HCT116 (cell line): ENCODE measurements around the gene TMEM205. TPM values are rescaled to one million over a fixed set of nuclear protein-coding genes. Genes with fewer than 3 reads are reported as not detected.

ENCODE experiments used
- ATAC-seq: fragments of 200-7000 bp; cut with Tn5 transposase; 2 replicates; pipeline ENCODE4 v1.9.1; 2020; ENCODE audit warnings: mild to moderate bottlenecking, moderate library complexity
- BruUV-seq: library from RNA; stranded (reverse); fragments of 400-500 nt; replicated peaks from 2 replicates; lab custom pipeline; 2021; lab: Mats Ljungman, UMichigan
- CTCF ChIA-PET: fragments of 300-600 bp; sonication (Branson Sonifier 250); formaldehyde crosslinking; loops from one replicate; lab custom pipeline; 2021; ENCODE audit warnings: antibody characterized with exemption; lab: Charles Lee
- POLR2A ChIA-PET: fragments of 300-600, 350-600 bp; sonication (Branson Sonifier 250); formaldehyde crosslinking; loops from one replicate; lab custom pipeline; 2021; ENCODE audit warnings: antibody characterized with exemption; lab: Charles Lee
- RAD21 ChIA-PET, 2 experiments: fragments of 300-600 bp; sonication (Branson Sonifier 250); formaldehyde crosslinking; loops; one replicate each; lab custom pipeline; 2023; ENCODE audit warnings: low total read pairs in 2 of 2; ENCODE audit not compliant: uncharacterized antibody in 2 of 2, unreplicated experiment in 2 of 2, low non-redundant PET in 1 of 2; lab: Charles Lee
- DNase-seq: peaks from one replicate; pipeline ENCODE4 v3.0.0-alpha.2; 2010; ENCODE audit warnings: low read depth, low spot score
- H2AFZ ChIP-seq: fragments of 200-600 bp; shearing (Covaris generic), sonication (generic); 2 replicates; pipeline ENCODE4 v1.6.1; 2017; ENCODE audit warnings: low read depth, mixed run types, mixed read lengths, antibody characterized with exemption, low read length; ENCODE audit not compliant: poor library complexity, severe bottlenecking
- H3K27ac ChIP-seq: 2 replicates; pipeline ENCODE4 v1.5.1; 2012; ENCODE audit warnings: low read depth, low read length
- H3K27me3 ChIP-seq: fragments of 200-600 bp; sonication (generic); 2 replicates; pipeline ENCODE4 v1.6.1; 2016; ENCODE audit warnings: mixed run types, low read length, mixed read lengths; ENCODE audit not compliant: insufficient read depth
- H3K36me3 ChIP-seq, 2 experiments: fragments of 200-500 bp in 1 of 2; fragments of 200-600 bp in 1 of 2; sonication (Bioruptor generic) in 1 of 2; sonication (generic) in 1 of 2; 2 replicates each; pipeline versions ENCODE4 v1.5.1 to v1.6.1; 2014 to 2016; ENCODE audit warnings: low read length in 2 of 2, inconsistent platforms in 1 of 2, mixed read lengths in 1 of 2, mixed run types in 1 of 2; ENCODE audit not compliant: insufficient read depth in 2 of 2, control insufficient read depth in 1 of 2
- H3K4me1 ChIP-seq, 2 experiments: fragments of 200-600 bp in 1 of 2; sonication (generic) in 1 of 2; 2 replicates each; pipeline versions ENCODE4 v1.5.1 to v1.6.1; 2012 to 2017; ENCODE audit warnings: low read length in 2 of 2, inconsistent platforms in 1 of 2, mild to moderate bottlenecking in 1 of 2, mixed read lengths in 1 of 2, mixed run types in 1 of 2, moderate library complexity in 1 of 2; ENCODE audit not compliant: insufficient read depth in 2 of 2, control insufficient read depth in 1 of 2
- H3K4me2 ChIP-seq: fragments of 200-600 bp; sonication (generic); 2 replicates; pipeline ENCODE4 v1.6.1; 2017; ENCODE audit warnings: mixed run types, low read length, mixed read lengths
- H3K4me3 ChIP-seq, 2 experiments: fragments of 200-600 bp in 1 of 2; sonication (generic) in 1 of 2; replicated peaks in 1 of 2; 2 replicates each; pipeline ENCODE4 v1.5.1; 2011 to 2016; ENCODE audit warnings: low read length in 2 of 2, control low read depth in 1 of 2, low read depth in 1 of 2, mild to moderate bottlenecking in 1 of 2, mixed read lengths in 1 of 2, mixed run types in 1 of 2
- H3K79me2 ChIP-seq: fragments of 200-600 bp; sonication (generic); 2 replicates; pipeline ENCODE4 v1.6.1; 2017; ENCODE audit warnings: mild to moderate bottlenecking, mixed run types, low read length, moderate library complexity, mixed read lengths; ENCODE audit not compliant: insufficient read depth
- H3K9ac ChIP-seq: fragments of 200-600 bp; sonication (generic); 2 replicates; pipeline ENCODE4 v1.6.1; 2016; ENCODE audit warnings: low read length, mixed read lengths
- H3K9me2 ChIP-seq: fragments of 200-600 bp; sonication (generic), shearing (Covaris generic); 2 replicates; pipeline ENCODE4 v1.6.1; 2017; ENCODE audit warnings: mixed run types, mild to moderate bottlenecking, moderate library complexity; ENCODE audit not compliant: insufficient read depth
- H3K9me3 ChIP-seq, 2 experiments: fragments of 200-500 bp in 1 of 2; fragments of 200-600 bp in 1 of 2; sonication (Bioruptor generic) in 1 of 2; sonication (generic) in 1 of 2; 2 replicates each; pipeline ENCODE4 v1.6.1; 2014 to 2017; ENCODE audit warnings: low read length in 2 of 2, mixed read lengths in 2 of 2, inconsistent platforms in 1 of 2, low read depth in 1 of 2, mild to moderate bottlenecking in 1 of 2, mixed run types in 1 of 2, moderate library complexity in 1 of 2; ENCODE audit not compliant: control insufficient read depth in 1 of 2, insufficient read depth in 1 of 2
- H4K20me1 ChIP-seq: fragments of 200-600 bp; sonication (generic), shearing (Covaris generic); 2 replicates; pipeline ENCODE4 v1.6.1; 2017; ENCODE audit warnings: mixed run types, mild to moderate bottlenecking, moderate library complexity; ENCODE audit not compliant: insufficient read depth
- ATF3 ChIP-seq: IDR thresholded peaks from 2 replicates; pipeline ENCODE4 v1.6.1; 2012
- CEBPB ChIP-seq: IDR thresholded peaks from 2 replicates; pipeline ENCODE4 v1.6.1; 2012; ENCODE audit warnings: low read depth
- CTCF ChIP-seq, 3 experiments: fragments of 200-600 bp in 1 of 3; sonication (generic) in 1 of 3; IDR thresholded peaks in 2 of 3; conservative IDR thresholded peaks in 1 of 3; 2 replicates each; pipeline ENCODE4 v1.5.1; 2012 to 2017; ENCODE audit warnings: low read depth in 2 of 3, low read length in 2 of 3, antibody characterized with exemption in 1 of 3, borderline replicate concordance in 1 of 3, control low read depth in 1 of 3, mild to moderate bottlenecking in 1 of 3, mixed read lengths in 1 of 3, mixed run types in 1 of 3, moderate library complexity in 1 of 3; ENCODE audit not compliant: insufficient read depth in 1 of 3
- JUND ChIP-seq: IDR thresholded peaks from 2 replicates; pipeline ENCODE4 v1.6.1; 2012
- POLR2A ChIP-seq: IDR thresholded peaks from 2 replicates; pipeline ENCODE4 v1.7.0; 2011; ENCODE audit warnings: borderline replicate concordance; ENCODE audit not compliant: insufficient read depth, insufficient read length; ENCODE audit errors: extremely low read depth
- REST ChIP-seq: IDR thresholded peaks from 2 replicates; pipeline ENCODE4 v1.6.1; 2012; ENCODE audit warnings: low read depth
- SRF ChIP-seq: IDR thresholded peaks from 2 replicates; pipeline ENCODE4 v1.6.1; 2012; ENCODE audit warnings: low read depth
- YY1 ChIP-seq: IDR thresholded peaks from 2 replicates; pipeline ENCODE4 v1.6.1; 2011; ENCODE audit warnings: low read length, low read depth, moderate library complexity, mild to moderate bottlenecking; ENCODE audit not compliant: insufficient replicate concordance; ENCODE audit errors: extremely low read depth
- ZNF274 ChIP-seq: fragments of 200-500 bp; sonication (Bioruptor generic); IDR thresholded peaks from 2 replicates; pipeline ENCODE4 v1.6.1; 2014; ENCODE audit warnings: mild to moderate bottlenecking, low read depth, low read length, inconsistent platforms
- intact Hi-C: fragments of 100-400 bp; cut with micrococcal nuclease; formaldehyde crosslinking; loops from 2 replicates; pipeline ENCODE4 v1.10.0; 2022
- total RNA-seq: library from RNA; stranded (reverse); gene quantifications from one replicate; pipeline ENCODE4 v1.2.1, GENCODE V29; 2021; ENCODE audit not compliant: unreplicated experiment

Gene TMEM205
- total RNA-seq, 1 experiment from 2014 or later: 55.9 TPM

GRCh38 chr19:11324079-11324661, 21.9 kb downstream of the TMEM205 start:
- ATAC-seq: no peak
- ChIA-PET POLR2A (no interaction called here), RAD21 (no interaction called here), CTCF (no interaction called here)
- H3K36me3 ChIP-seq: 0 out of 4 replicates have a peak, but pooled peaks cover 0 to 3% of the 10 kb centered on the region in 2 experiments
- H3K27ac ChIP-seq: no peak overlapping the region
- no TSS peak for BruUV-seq
- intact Hi-C loops: no loop called here
- no peaks in the 10 kb centered on the region for H3K9me2 ChIP-seq
- TF ChIP-seq ATF3 (no peak), CEBPB (no peak)
- H4K20me1 ChIP-seq: no peaks in the 10 kb centered on the region
- no peak overlapping the region for H3K4me2 ChIP-seq
- no peaks in the 10 kb centered on the region for H3K9me3 ChIP-seq
- no peak overlapping the region for H2AFZ ChIP-seq
- no peak for DNase-seq
- H3K4me3 ChIP-seq: no peak overlapping the region
- no peak overlapping the region for H3K9ac ChIP-seq
- no peaks in the 10 kb centered on the region for H3K4me1 ChIP-seq
- H3K27me3 ChIP-seq: no peaks in the 10 kb centered on the region
- H3K79me2 ChIP-seq: no peaks in the 10 kb centered on the region

GRCh38 chr19:11323601-11324078, 22.4 kb downstream of the TMEM205 start:
- H3K27me3 ChIP-seq: no peaks in the 10 kb centered on the region
- H2AFZ ChIP-seq: no peak overlapping the region

More at GRCh38 chr19:11323601-11324078, 22.4 kb downstream of the TMEM205 start:
- H3K4me3 ChIP-seq: no peak overlapping the region
- H3K4me2 ChIP-seq: no peak overlapping the region
- no peaks in the 10 kb centered on the region for H3K9me3 ChIP-seq
- BruUV-seq: no TSS peak
- ChIA-PET RAD21 (interaction anchor here in 1 of 2 experiments (0.6 kb wide), 1 partner anchor 757 kb away, joined by 4 read pairs; no protein-coding TSS in a partner anchor), POLR2A (no interaction called here), CTCF (no interaction called here)
- H3K4me1 ChIP-seq: no peaks in the 10 kb centered on the region
- TF ChIP-seq CEBPB (no peak), YY1 (no peak), JUND (no peak), SRF (no peak), CTCF (IDR thresholded peaks at IDR 0.05 in 2 of 3, conservative IDR thresholded peaks at IDR 0.05 in 1 of 3; ENCODE audit: borderline replicate concordance in 1 of 3, insufficient read depth in 1 of 3, low read depth in 2 of 3, low read length in 2 of 3) (no peak), ZNF274 (no peak), REST (no peak), POLR2A (no peak)
- no peak overlapping the region for H3K9ac ChIP-seq
- intact Hi-C loops: no loop called here
- H3K36me3 ChIP-seq: 0 out of 4 replicates have a peak, but pooled peaks cover 0 to 3% of the 10 kb centered on the region in 2 experiments
- no peak overlapping the region for H3K27ac ChIP-seq
- no peak for ATAC-seq
- H3K9me2 ChIP-seq: no peaks in the 10 kb centered on the region
- DNase-seq: no peak
- no peaks in the 10 kb centered on the region for H4K20me1 ChIP-seq
- H3K79me2 ChIP-seq: no peaks in the 10 kb centered on the region
